ENCODE measurements around the gene SSBP4. TPM values are rescaled to one million over a fixed set of nuclear protein-coding genes. Genes with fewer than 3 reads are reported as not detected.

SSBP4 gene
- total RNA-seq, 1 experiment from 2014 or later: 46.1 TPM

DNA sequence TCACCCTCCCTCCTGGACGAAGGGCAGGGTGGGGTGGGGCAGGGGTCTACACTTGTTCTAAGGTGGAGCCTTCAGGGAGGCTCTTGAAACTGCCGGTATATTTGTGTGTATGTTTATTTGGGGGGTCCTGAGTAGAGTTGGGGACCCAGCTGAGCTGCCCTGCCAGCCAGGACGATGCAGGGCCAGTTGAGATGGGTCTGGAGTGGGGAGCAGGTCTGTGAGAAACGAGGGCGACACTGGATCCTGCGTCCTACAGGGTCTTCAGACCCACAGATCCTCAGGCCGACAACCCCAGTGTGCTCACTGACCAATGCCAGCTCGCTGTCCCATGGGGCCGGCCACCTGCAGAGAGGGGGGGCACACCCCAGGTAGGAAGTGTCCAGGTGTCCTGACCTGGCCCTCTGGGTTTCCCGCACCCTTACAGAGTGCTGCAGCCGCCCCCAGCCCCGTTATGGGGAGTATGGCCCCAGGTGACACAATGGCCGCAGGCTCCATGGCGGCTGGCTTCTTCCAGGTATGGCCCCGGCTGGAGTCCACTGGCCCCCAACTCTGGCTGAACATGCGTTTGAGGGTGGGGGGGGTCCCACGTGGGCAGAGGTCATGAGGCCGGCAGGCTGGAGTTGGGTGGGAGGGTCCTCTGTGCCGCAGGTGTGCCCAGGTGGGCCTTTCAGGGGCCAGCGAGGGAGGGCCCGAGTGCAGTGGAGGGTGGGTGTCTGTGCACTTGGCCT, 11.4 kb downstream of the SSBP4 start:
- H3K4me2 ChIP-seq (ENCODE audit: insufficient read depth, insufficient read length, low read length): no peak overlapping the region
- H2BK120ac ChIP-seq (ENCODE audit: low read depth, low read length, poor library complexity, severe bottlenecking): no peak overlapping the region
- H3K4me1 ChIP-seq (ENCODE audit: insufficient read depth, low read length): no peaks in the 10 kb centered on the region; the same call in 1 of the 2 replicates
- no peak overlapping the region for H4K5ac ChIP-seq (ENCODE audit: insufficient read length, low read depth, low read length)
- H4K20me1 ChIP-seq (ENCODE audit: control insufficient read depth, insufficient read depth, insufficient read length): peaks cover 3% of the 10 kb centered on the region
- H2AFZ ChIP-seq (ENCODE audit: low read length): no peak overlapping the region
- H3K27me3 ChIP-seq (ENCODE audit: insufficient read depth, low read length): no peaks in the 10 kb centered on the region
- no peak overlapping the region for H3K23ac ChIP-seq (ENCODE audit: insufficient read length, low read depth, low read length)
- no CpG with 5 or more reads among the region's 21 CpGs for WGBS (ENCODE audit: extremely low coverage, insufficient read length, low lambda C conversion rate)
- H4K91ac ChIP-seq (ENCODE audit: insufficient read length, low read depth, low read length): no peak overlapping the region
- Mint-ChIP-seq H3K27ac (peak overlapping the region in 1 of 3 experiments; percentile 75; a peak in 2 of 7 replicates), H3K36me3 (ENCODE audit: insufficient read depth in 1 of 3, low read depth in 3 of 3) (peaks cover 0 to 13% (median 10%) of the 10 kb centered on the region in 3 experiments; a peak in 4 of 7 replicates), H3K4me1 (peaks cover 19 to 25% of the 10 kb centered on the region in 2 experiments), H3K4me3 (peak overlapping the region; percentile 19 to 58; a peak in 2 of 5 replicates), H3K9me3 (no peaks in the 10 kb centered on the region), H3K27me3 (ENCODE audit: low read depth) (peaks cover 3% of the 10 kb centered on the region; the same call in 1 of the 2 replicates)
- TF ChIP-seq, protein P1, sequence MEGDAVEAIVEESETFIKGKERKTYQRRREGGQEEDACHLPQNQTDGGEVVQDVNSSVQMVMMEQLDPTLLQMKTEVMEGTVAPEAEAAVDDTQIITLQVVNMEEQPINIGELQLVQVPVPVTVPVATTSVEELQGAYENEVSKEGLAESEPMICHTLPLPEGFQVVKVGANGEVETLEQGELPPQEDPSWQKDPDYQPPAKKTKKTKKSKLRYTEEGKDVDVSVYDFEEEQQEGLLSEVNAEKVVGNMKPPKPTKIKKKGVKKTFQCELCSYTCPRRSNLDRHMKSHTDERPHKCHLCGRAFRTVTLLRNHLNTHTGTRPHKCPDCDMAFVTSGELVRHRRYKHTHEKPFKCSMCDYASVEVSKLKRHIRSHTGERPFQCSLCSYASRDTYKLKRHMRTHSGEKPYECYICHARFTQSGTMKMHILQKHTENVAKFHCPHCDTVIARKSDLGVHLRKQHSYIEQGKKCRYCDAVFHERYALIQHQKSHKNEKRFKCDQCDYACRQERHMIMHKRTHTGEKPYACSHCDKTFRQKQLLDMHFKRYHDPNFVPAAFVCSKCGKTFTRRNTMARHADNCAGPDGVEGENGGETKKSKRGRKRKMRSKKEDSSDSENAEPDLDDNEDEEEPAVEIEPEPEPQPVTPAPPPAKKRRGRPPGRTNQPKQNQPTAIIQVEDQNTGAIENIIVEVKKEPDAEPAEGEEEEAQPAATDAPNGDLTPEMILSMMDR (conservative IDR thresholded peaks at IDR 0.05): no peak
- no peak overlapping the region for H3K14ac ChIP-seq (ENCODE audit: insufficient read depth, low read length)
- no peaks in the 10 kb centered on the region for H3K9me3 ChIP-seq (ENCODE audit: control insufficient read depth, low read depth, low read length)
- no peak overlapping the region for H3K18ac ChIP-seq (ENCODE audit: insufficient read length, low read depth, low read length)
- no peak overlapping the region for H3K9ac ChIP-seq (ENCODE audit: extremely low read depth, insufficient read length, low read length)
- H3K56ac ChIP-seq (ENCODE audit: insufficient read length, low read depth, low read length): no peak overlapping the region
- no peak for DNase-seq
- H2BK12ac ChIP-seq (ENCODE audit: insufficient read length, low read depth, low read length): no peak overlapping the region
- H3K4ac ChIP-seq (ENCODE audit: low read depth, low read length): no peak overlapping the region
- no peak overlapping the region for H3T11ph ChIP-seq (ENCODE audit: low read length)
- H3K79me2 ChIP-seq (ENCODE audit: insufficient read depth, low read length): no peaks in the 10 kb centered on the region
- no peak overlapping the region for H2AK5ac ChIP-seq (ENCODE audit: insufficient read length, low read length)
- H3K23me2 ChIP-seq (ENCODE audit: insufficient read length, low read depth, low read length, poor library complexity, severe bottlenecking): peaks cover 5% of the 10 kb centered on the region
- H2BK20ac ChIP-seq (ENCODE audit: low read depth, low read length, poor library complexity, severe bottlenecking): no peak overlapping the region
- no peak overlapping the region for H2BK15ac ChIP-seq (ENCODE audit: low read depth, low read length)
- H3K27ac ChIP-seq (ENCODE audit: insufficient read length, low read depth, low read length): no peak overlapping the region
- no peak overlapping the region for H2BK5ac ChIP-seq (ENCODE audit: insufficient read length, low read length)
- H4K8ac ChIP-seq (replicated peaks; ENCODE audit: insufficient read length, low read depth, low read length): no peak overlapping the region
- H3K79me1 ChIP-seq (ENCODE audit: insufficient read depth, low read depth, low read length, poor library complexity, severe bottlenecking): no peaks in the 10 kb centered on the region

Data from H9 (cell line).